KMS-11 (cell line): Measurements from ENCODE around the gene TMX3.

Experiments used
- H2AFZ ChIP-seq: fragments of 200-600 bp; sonication (generic); 2 replicates; pipeline ENCODE4 v1.6.1; 2016; ENCODE audit warnings: antibody characterized with exemption, mixed run types, low read depth
- H3K27ac ChIP-seq: fragments of 200-600 bp; sonication (generic); 2 replicates; pipeline ENCODE4 v1.6.1; 2016; ENCODE audit warnings: mild to moderate bottlenecking, mixed run types
- H3K27me3 ChIP-seq: fragments of 200-600 bp; sonication (generic); 2 replicates; pipeline ENCODE4 v1.6.1; 2017; ENCODE audit warnings: mild to moderate bottlenecking, low read depth, mixed run types, moderate library complexity; ENCODE audit not compliant: insufficient read depth
- H3K36me3 ChIP-seq: fragments of 200-600 bp; sonication (generic); 2 replicates; pipeline ENCODE4 v1.6.1; 2017; ENCODE audit warnings: mild to moderate bottlenecking, mixed run types; ENCODE audit not compliant: insufficient read depth
- H3K4me1 ChIP-seq: fragments of 200-600 bp; sonication (generic); 2 replicates; pipeline ENCODE4 v1.6.1; 2016; ENCODE audit warnings: mild to moderate bottlenecking, low read depth, mixed run types; ENCODE audit not compliant: poor library complexity, severe bottlenecking
- H3K4me2 ChIP-seq: fragments of 200-600 bp; sonication (generic); 2 replicates; pipeline ENCODE4 v1.7.0; 2016; ENCODE audit warnings: mild to moderate bottlenecking, mixed run types
- H3K4me3 ChIP-seq: fragments of 200-600 bp; sonication (generic); IDR thresholded peaks from 2 replicates; pipeline ENCODE4 v1.6.1; 2017; ENCODE audit warnings: low read depth, low read length, mixed read lengths; ENCODE audit not compliant: insufficient read depth
- H3K79me2 ChIP-seq: fragments of 200-600 bp; sonication (generic); 2 replicates; pipeline ENCODE4 v1.6.1; 2016; ENCODE audit warnings: low read depth, mixed run types; ENCODE audit not compliant: insufficient read depth
- H3K9ac ChIP-seq: fragments of 200-600 bp; sonication (generic); 2 replicates; pipeline ENCODE4 v1.6.1; 2016; ENCODE audit warnings: mild to moderate bottlenecking, mixed run types
- H4K20me1 ChIP-seq: fragments of 200-600 bp; sonication (generic); 2 replicates; pipeline ENCODE4 v1.6.1; 2016; ENCODE audit warnings: mild to moderate bottlenecking, mixed run types; ENCODE audit not compliant: insufficient read depth
- TF ChIP-seq, protein P1 (sequence below): fragments of 200-600 bp; sonication (generic); conservative IDR thresholded peaks from 2 replicates; pipeline ENCODE4 v1.6.1; 2017; ENCODE audit warnings: low read depth, mild to moderate bottlenecking, antibody characterized with exemption, low read length, moderate library complexity, mixed read lengths

The TMX3 gene

DNA sequence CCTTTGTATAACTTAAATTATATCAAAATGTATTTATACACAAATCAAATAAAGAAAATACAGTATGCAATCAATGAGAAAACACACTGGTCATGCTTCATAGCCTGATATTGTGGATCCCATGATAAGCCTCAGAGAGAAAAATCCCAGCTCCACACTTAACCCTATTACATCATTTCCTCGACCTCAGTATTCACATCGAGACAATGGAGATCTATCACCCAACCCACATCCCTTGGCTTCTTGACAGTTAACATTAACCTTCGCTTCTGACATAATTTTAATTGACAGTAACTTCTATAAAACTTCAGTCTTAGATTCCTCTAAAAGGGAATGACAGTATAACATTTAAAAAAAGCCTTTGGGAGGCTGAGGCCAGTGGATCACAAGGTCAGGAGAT, 11.6 kb downstream of the TMX3 start:
- Histone ChIP-seq H3K36me3 (peaks cover 13% of the 10 kb centered on the region; the same call in 1 of the 2 replicates), H3K27me3 (no peaks in the 10 kb centered on the region), H3K79me2 (peaks cover 16% of the 10 kb centered on the region; the same call in 1 of the 2 replicates), H2AFZ (no peak overlapping the region), H3K27ac (no peak overlapping the region), H3K9ac (no peak overlapping the region), H3K4me2 (no peak overlapping the region), H3K4me3 (no peak overlapping the region), H4K20me1 (0 out of 2 replicates have a peak, but pooled peaks cover 7% of the 10 kb centered on the region), H3K4me1 (no peaks in the 10 kb centered on the region)
- TF ChIP-seq, protein P1, sequence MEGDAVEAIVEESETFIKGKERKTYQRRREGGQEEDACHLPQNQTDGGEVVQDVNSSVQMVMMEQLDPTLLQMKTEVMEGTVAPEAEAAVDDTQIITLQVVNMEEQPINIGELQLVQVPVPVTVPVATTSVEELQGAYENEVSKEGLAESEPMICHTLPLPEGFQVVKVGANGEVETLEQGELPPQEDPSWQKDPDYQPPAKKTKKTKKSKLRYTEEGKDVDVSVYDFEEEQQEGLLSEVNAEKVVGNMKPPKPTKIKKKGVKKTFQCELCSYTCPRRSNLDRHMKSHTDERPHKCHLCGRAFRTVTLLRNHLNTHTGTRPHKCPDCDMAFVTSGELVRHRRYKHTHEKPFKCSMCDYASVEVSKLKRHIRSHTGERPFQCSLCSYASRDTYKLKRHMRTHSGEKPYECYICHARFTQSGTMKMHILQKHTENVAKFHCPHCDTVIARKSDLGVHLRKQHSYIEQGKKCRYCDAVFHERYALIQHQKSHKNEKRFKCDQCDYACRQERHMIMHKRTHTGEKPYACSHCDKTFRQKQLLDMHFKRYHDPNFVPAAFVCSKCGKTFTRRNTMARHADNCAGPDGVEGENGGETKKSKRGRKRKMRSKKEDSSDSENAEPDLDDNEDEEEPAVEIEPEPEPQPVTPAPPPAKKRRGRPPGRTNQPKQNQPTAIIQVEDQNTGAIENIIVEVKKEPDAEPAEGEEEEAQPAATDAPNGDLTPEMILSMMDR: no peak

DNA sequence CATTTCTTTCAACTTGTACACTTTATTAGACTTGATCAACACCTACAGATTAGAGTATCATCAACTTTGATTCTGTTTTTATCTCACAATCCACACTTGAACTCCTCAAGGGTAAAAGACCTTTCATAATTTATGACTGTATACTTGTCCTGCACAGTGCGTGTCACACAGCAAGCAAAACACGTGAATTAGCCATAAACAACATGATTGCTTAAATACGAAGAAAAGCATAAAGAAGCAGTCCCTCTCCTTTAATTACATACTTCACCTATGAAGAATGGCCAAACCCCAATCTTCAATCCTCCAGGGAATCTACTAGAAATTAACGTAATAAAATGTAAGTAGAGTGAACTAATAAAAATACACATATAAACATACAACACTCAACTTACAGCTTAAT, 13.6 kb downstream of the TMX3 start:
- Histone ChIP-seq H3K27me3 (no peaks in the 10 kb centered on the region), H4K20me1 (0 out of 2 replicates have a peak, but pooled peaks cover 7% of the 10 kb centered on the region), H3K9ac (no peak overlapping the region), H3K79me2 (peaks cover 14% of the 10 kb centered on the region; the same call in 1 of the 2 replicates), H3K4me3 (no peak overlapping the region), H3K4me2 (no peak overlapping the region), H3K27ac (no peak overlapping the region), H3K4me1 (no peaks in the 10 kb centered on the region), H2AFZ (no peak overlapping the region), H3K36me3 (peaks cover 26% of the 10 kb centered on the region)
- TF ChIP-seq, protein P1: no peak

DNA sequence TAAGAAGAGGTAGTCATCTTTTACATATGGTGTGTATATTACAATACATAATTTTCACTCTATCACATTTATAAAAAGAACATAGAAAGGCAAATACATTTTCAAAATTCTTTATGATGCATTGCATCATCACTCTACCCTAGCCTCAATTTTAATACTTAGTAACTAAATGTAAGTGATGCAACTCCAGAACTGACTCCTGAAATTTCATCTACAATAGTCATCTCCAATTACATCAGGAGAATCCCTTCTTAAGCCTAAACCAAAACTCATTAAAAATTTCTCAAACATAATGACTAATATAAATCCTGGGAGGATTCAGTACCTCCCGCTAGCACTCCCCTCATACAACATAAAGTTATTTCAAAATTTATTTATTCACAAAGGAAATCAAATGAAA, 15.9 kb downstream of the TMX3 start:
- H2AFZ ChIP-seq: no peak overlapping the region
- no peak overlapping the region for H3K27ac ChIP-seq
- no peaks in the 10 kb centered on the region for H3K4me1 ChIP-seq
- peaks cover 10% of the 10 kb centered on the region; the same call in 1 of the 2 replicates for H3K79me2 ChIP-seq
- H3K9ac ChIP-seq: no peak overlapping the region
- no peak overlapping the region for H3K4me3 ChIP-seq
- H3K27me3 ChIP-seq: no peaks in the 10 kb centered on the region
- peaks cover 28% of the 10 kb centered on the region for H3K36me3 ChIP-seq
- 0 out of 2 replicates have a peak, but pooled peaks cover 7% of the 10 kb centered on the region for H4K20me1 ChIP-seq
- TF ChIP-seq, protein P1: no peak
- H3K4me2 ChIP-seq: no peak overlapping the region

DNA sequence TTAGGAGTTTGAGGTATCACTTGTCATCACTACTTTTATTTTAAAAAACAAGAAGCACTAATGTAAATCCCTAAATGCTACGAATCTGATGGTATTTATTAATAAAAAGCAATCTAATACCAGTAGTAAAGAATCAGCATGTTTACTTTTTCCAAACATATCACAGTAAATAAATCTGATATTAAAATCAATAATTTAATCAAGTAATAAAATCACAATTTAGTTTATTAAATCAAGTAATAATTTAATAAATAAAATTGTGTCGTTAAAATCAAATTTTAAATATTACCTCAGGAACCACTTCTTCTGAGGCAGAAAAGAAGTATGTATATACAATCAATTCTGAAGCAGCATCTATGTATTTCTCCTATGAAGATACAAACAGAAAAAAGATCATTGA, 18.0 kb downstream of the TMX3 start:
- Histone ChIP-seq H3K4me3 (no peak overlapping the region), H2AFZ (no peak overlapping the region), H3K4me1 (no peaks in the 10 kb centered on the region), H3K27ac (no peak overlapping the region), H3K4me2 (no peak overlapping the region), H3K36me3 (peaks cover 23% of the 10 kb centered on the region), H3K27me3 (no peaks in the 10 kb centered on the region), H4K20me1 (0 out of 2 replicates have a peak, but pooled peaks cover 7% of the 10 kb centered on the region), H3K79me2 (no peaks in the 10 kb centered on the region; the same call in 1 of the 2 replicates), H3K9ac (no peak overlapping the region)
- TF ChIP-seq, protein P1: no peak
